Heart right ventricle (tissue), 16 donors: ENCODE measurements around the gene TENM4. TPM values are rescaled to one million over a fixed set of nuclear protein-coding genes. Genes with fewer than 3 reads are reported as not detected.

Source experiments
- ATAC-seq, 8 donors: fragments of 200-7000 bp; cut with Tn5 transposase; one replicate each; pipeline ENCODE4 v1.9.1; 2020; ENCODE audit warnings: mild to moderate bottlenecking in 8 of 8, moderate library complexity in 8 of 8, moderate number of reproducible peaks in 1 of 8
- DNase-seq, 2 donors: peaks; one replicate each; pipeline ENCODE4 v3.0.0-alpha.2; 2020
- H3K27ac ChIP-seq, 10 donors: fragments of 200-600 bp; sonication (generic) in 2 of 10; one replicate each; pipeline versions ENCODE4 v1.5.0 to v1.8.0; 2020 to 2022; ENCODE audit warnings: mild to moderate bottlenecking in 3 of 10
- H3K27me3 ChIP-seq, 7 donors: fragments of 200-600 bp; one replicate each; pipeline ENCODE4 v1.8.0; 2021 to 2022; ENCODE audit warnings: mild to moderate bottlenecking in 2 of 7
- H3K36me3 ChIP-seq, 9 donors: fragments of 200-600 bp; sonication (generic) in 1 of 9; one replicate each; pipeline versions ENCODE4 v1.5.0 to v1.8.0; 2020 to 2022; ENCODE audit warnings: mild to moderate bottlenecking in 2 of 9
- H3K4me1 ChIP-seq, 9 donors: fragments of 200-600 bp; sonication (generic) in 1 of 9; one replicate each; pipeline versions ENCODE4 v1.5.0 to v1.8.0; 2020 to 2022; ENCODE audit warnings: mild to moderate bottlenecking in 4 of 9
- H3K4me3 ChIP-seq, 10 donors: fragments of 200-600 bp; sonication (generic) in 2 of 10; one replicate each; pipeline versions ENCODE4 v1.5.0 to v1.8.0; 2020 to 2022; ENCODE audit warnings: mild to moderate bottlenecking in 7 of 10, moderate library complexity in 2 of 10
- H3K9me3 ChIP-seq, 11 donors: fragments of 200-600 bp in 10 of 11; sonication (generic) in 2 of 11; one replicate each; pipeline versions ENCODE4 v1.5.0 to v1.8.0; 2013 to 2022; ENCODE audit warnings: mild to moderate bottlenecking in 2 of 11, control low read depth in 1 of 11, moderate library complexity in 1 of 11
- CTCF ChIP-seq, 9 donors: fragments of 200-600 bp; sonication (generic) in 2 of 9; IDR thresholded peaks; one replicate each; pipeline versions ENCODE4 v1.5.0 to v1.8.0; 2021 to 2022; ENCODE audit warnings: antibody characterized with exemption in 9 of 9, mild to moderate bottlenecking in 5 of 9, moderate library complexity in 1 of 9
- WGBS, 2 donors: extraction: QIAGEN DNeasy Blood & Tissue Kit; methylation state at CpG; one replicate each; pipeline ENCODE4 v1.1.7; 2013; ENCODE audit warnings: inconsistent platforms in 1 of 2; 5-methylcytosine and 5-hydroxymethylcytosine counted together
- intact Hi-C, 10 donors: fragments of 100-400 bp; cut with DNase I; formaldehyde crosslinking; loops; one replicate each; pipeline versions ENCODE4 v1.11.1 to v1.14.2; 2022
- polyA plus RNA-seq, 2 donors: library from polyadenylated mRNA; stranded (reverse); fragments of 200-250 nt; gene quantifications; one replicate each; pipeline ENCODE4 v1.2.3, GENCODE V29; 2013
- total RNA-seq, 10 donors: library from RNA; stranded (reverse); fragmentation: NEBNext Ultra II Directional in 3 of 10; extraction: Animal tissue kit (Norgen Biotek cat#: 25700) in 3 of 10; gene quantifications; one replicate each; pipeline versions ENCODE4 v1.2.1 to v1.2.4, GENCODE V29; 2021 to 2023
- donor health status: Arrhythmogenic right ventricular cardiomyopathy.
- donor health status: ischemic (EF 13 %, LVEDD 7.1; RV severe dilation, severe dysfunction).
- donor health status: healthy with polysubstance abuse.
- donor health status: DM: no; HTN: yes; CAD: no.
- donor health status: DM: no; HTN: no; CAD: no.
- donor health status: ischemic (EF 25% LVEDD 6.9; RV normal size, moderate dysfunction).
- donor health status: ischemic (EF 25% LVEDD 5.7; RV mildly dilated, moderate dysfunction).
- donor health status: healthy.
- donor health status: DM: yes; HTN: yes; CAD: no.
- donor health status: Ischemic cardiomyopathy.
- donor health status: ischemic (EF 35%, LVEDD 5.7; RV mildly dilated, moderate dysfunction).
- donor health status: nonischemic (EF 11% LVEDD 7.7; RV severe dilation, severe dysfunction).
- donor health status: DM: yes; HTN: yes; CAD: no.
- donor health status: PGD.
- donor health status: ischemic (EF 29% LVEDD 5.4; RV normal size, mild dysfunction).
- donor health status: nonischemic (EF 23%, LVEDD 6.1; RV moderate dilation, normal function).

The TENM4 gene
- total and polyA plus RNA-seq, 12 donors = 0.10 to 3.6 (median 0.91) TPM

GRCh38 chr11:79102840-79103239 is 338.0 kb downstream of the TENM4 start:
- Histone ChIP-seq H3K27ac (no peak overlapping the region), H3K4me3 (no peak overlapping the region), H3K4me1 (peaks cover 0 to 6% (median 0%) of the 10 kb centered on the region in 9 donors), H3K27me3 (peaks cover 0 to 7% (median 0%) of the 10 kb centered on the region in 7 donors), H3K36me3 (no peaks in the 10 kb centered on the region), H3K9me3 (no peaks in the 10 kb centered on the region)
- 86 to 90% methylated on average over 4 of the region's 4 CpGs for WGBS, 2 donors
- DNase-seq (no peak), ATAC-seq (no peak)
- intact Hi-C loops = loop anchor here in 2 of 10 donors (10.0 kb wide), 2 partner anchors 402 to 458 kb away; no protein-coding TSS in a partner anchor
- no peak for TF ChIP-seq CTCF (IDR thresholded peaks at IDR 0.05)

GRCh38 chr11:79101656-79102055 is 339.2 kb downstream of the TENM4 start:
- ATAC-seq = no peak
- intact Hi-C loops = loop anchor here in 2 of 10 donors (10.0 kb wide), 2 partner anchors 403 to 457 kb away; no protein-coding TSS in a partner anchor
- 41 to 53% methylated on average over 2 of the region's 2 CpGs for WGBS, 2 donors

GRCh38 chr11:79100093-79100910 is 340.5 kb downstream of the TENM4 start:
- Histone ChIP-seq H3K27me3 (peaks cover 0 to 7% (median 0%) of the 10 kb centered on the region in 7 donors), H3K9me3 (no peaks in the 10 kb centered on the region), H3K36me3 (no peaks in the 10 kb centered on the region), H3K27ac (no peak overlapping the region), H3K4me3 (no peak overlapping the region), H3K4me1 (peaks cover 0 to 11% (median 0%) of the 10 kb centered on the region in 9 donors)
- ATAC-seq = peak in 2 of 8 donors; percentile 40 to 69
- 46 to 50% methylated on average over 9 of the region's 9 CpGs for WGBS, 2 donors
- no peak for DNase-seq
- intact Hi-C loops = loop anchor here in 3 of 10 donors (1.0 to 10.0 kb wide), 3 partner anchors 404 to 456 kb away; no protein-coding TSS in a partner anchor
- peak; percentile 27 to 71 (median 66) for TF ChIP-seq CTCF (IDR thresholded peaks at IDR 0.05)

More at GRCh38 chr11:79101656-79102055, 339.2 kb downstream of the TENM4 start:
- H3K36me3 ChIP-seq = no peaks in the 10 kb centered on the region
- no peak for DNase-seq
- peaks cover 0 to 9% (median 0%) of the 10 kb centered on the region in 7 donors for H3K27me3 ChIP-seq
- peaks cover 0 to 11% (median 0%) of the 10 kb centered on the region in 9 donors for H3K4me1 ChIP-seq
- TF ChIP-seq CTCF (IDR thresholded peaks at IDR 0.05) = no peak
- H3K27ac ChIP-seq = no peak overlapping the region
- H3K9me3 ChIP-seq = no peaks in the 10 kb centered on the region
- no peak overlapping the region for H3K4me3 ChIP-seq

- Histone ChIP-seq H3K9me3 (peaks cover 0 to 18% (median 4%) of the 10 kb centered on the region in 11 donors), H3K36me3 (no peaks in the 10 kb centered on the region), H3K4me1 (peaks cover 0 to 11% (median 0%) of the 10 kb centered on the region in 9 donors), H3K27ac (no peak overlapping the region), H3K27me3 (peaks cover 0 to 7% (median 0%) of the 10 kb centered on the region in 7 donors), H3K4me3 (no peak overlapping the region)
- DNase-seq = no peak
- TF ChIP-seq CTCF (IDR thresholded peaks at IDR 0.05) = no peak
- intact Hi-C loops = no loop called here
- peak in 1 of 8 donors; percentile 25 for ATAC-seq
- 11 to 25% methylated on average over 2 of the region's 2 CpGs for WGBS, 2 donors
Measured at GRCh38 chr11:79098146-79098545, 342.7 kb downstream of the TENM4 start.
